Activated CD8-positive, alpha-beta memory T cell treated with anti-CD3 and anti-CD28 coated beads for 24 hours (primary cell): ENCODE results near the gene HSBP1L1.
A peak's percentile ranks its signal among the peaks of the same experiment; 100 is the strongest.

ENCODE experiments used
- DNase-seq: peaks from one replicate; pipeline ENCODE4 v3.0.0-alpha.2; 2020

The HSBP1L1 gene

DNA sequence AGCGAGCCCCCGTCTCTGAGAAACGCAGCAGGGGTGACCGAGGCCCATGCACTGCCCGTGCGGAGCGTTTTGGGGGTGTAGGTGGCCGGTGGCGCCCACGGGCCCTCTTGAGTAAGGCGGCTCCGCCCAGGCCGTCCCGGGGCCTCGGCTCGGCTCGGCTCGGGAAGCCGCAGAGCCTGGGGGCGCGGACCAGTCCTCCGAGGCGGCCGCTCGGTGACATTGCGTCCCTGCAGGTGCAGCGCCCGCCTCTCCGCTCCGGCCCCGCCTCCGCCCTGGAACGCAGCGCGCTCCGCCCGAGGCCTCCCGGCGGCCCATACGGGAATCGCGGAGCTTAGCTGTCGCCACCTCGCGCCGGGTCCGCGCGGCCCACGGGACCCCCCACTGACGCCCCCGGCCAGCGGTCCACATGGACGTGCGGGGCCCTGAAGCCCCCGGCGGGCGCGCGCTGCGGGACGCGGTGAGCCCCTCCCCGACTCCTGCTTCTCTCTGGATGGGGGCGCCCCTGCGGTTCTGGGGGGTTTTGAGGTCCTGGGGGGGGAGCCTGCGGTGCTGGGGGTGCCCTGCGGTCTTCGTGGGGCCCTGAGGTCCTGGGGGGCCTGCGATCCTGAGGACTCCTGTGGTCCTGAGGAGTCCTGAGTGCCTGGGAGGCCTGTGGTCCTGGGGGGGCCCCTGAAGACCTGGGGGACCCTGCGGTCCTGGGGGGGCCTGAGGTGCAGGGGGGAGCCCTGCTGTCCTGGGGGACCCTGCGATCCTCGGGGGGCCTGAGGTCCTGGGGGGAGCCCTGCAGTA, at the start of gene HSBP1L1:
HSBP1L1 (plus strand) TSS at position 314 of the 789 bp plus-strand sequence; CDS start at position 407, 93 bp downstream.
- DNase-seq = peak; percentile 82

DNA sequence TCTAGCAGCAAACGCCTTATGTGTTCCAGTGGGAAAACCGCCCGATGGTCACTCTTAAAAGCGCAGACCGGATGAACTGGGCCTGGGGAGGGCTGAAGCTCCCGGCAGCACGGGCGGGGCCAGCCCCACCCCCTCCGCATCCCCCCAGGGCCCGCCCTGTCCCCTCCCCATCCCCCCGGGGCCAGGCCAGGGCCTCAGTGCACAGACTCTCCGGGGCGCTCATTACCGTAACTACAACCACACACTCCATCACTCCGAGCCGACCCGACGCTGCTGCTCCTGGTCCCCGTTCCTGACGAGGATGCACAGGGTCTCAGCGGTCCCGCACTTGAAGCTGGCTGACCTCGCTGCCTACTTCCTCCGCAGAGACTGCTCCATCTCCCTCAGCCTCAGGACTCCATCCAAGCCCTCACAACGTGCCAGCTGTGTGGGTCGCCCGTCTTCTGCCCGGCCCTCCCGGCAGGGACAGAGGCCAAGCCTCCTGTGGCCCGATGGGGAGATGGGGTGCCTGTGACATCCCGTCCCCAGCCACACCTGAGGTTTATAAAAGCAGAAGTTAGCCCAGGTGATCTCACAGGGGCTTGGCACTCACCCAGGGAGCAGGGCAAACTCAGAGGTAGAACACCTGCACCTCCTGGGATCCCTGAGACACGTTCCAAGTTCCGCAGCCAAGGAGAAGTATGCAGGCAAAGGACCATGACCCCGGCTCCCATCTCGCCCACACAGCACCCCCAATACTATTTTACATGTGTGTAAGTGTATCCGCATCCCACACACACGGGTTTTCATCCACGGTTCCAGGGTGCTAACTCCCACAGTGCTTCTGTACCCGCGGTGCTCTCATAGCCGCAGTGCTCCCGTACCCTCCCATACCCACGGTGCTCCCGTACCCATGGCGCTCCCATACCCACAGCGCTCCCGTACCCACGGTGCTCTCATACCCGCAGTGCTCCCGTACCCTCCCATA, 49.0 kb upstream of the HSBP1L1 start:
- peak; percentile 46 for DNase-seq

DNA sequence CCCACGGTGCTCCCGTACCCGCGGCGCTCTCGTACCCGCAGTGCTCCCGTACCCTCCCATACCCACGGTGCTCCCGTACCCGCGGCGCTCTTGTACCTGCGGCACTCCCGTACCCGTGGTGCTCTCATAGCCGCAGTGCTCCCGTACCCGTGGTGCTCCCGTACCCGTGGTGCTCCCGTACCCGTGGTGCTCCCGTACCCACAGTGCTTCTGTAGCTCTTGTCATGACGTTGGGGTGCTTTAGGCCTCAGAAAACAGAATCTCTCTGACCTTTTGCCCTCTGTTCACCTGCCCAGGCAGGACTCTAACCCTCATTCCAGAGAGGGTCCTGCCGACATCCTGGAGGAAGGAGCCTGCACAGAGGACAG, 48.3 kb upstream of the HSBP1L1 start:
- DNase-seq = no peak

DNA sequence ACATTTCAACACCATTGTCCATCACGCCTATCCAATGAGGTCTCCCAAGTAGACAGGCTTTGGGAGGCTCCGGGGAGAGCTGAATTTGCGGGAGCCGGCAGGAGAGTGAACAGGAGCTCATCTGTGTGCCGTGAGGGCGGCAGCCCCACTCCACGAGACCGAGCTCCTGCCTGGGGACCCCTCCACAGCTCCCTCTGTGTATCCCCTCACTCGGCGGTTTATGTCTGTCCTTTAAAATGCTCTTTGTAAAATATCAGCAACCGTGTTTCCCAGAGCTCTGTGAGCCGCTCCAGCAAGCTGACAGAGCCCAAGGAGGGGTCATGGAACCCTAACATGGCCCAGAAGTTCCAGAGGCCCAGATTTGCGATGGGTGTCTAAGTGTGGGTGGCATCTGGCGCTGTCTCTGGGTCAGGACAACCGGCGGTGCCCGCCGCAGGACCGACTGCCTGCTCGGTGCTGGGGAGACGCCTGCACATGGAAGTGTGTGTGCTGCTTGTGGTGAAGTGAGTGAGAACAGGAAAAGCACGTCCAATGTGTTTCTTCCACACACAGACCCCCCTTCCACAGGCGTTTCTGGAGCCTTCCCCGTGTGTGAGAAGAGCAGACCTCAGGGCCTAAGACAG, 47.8 kb upstream of the HSBP1L1 start:
- DNase-seq = no peak

DNA sequence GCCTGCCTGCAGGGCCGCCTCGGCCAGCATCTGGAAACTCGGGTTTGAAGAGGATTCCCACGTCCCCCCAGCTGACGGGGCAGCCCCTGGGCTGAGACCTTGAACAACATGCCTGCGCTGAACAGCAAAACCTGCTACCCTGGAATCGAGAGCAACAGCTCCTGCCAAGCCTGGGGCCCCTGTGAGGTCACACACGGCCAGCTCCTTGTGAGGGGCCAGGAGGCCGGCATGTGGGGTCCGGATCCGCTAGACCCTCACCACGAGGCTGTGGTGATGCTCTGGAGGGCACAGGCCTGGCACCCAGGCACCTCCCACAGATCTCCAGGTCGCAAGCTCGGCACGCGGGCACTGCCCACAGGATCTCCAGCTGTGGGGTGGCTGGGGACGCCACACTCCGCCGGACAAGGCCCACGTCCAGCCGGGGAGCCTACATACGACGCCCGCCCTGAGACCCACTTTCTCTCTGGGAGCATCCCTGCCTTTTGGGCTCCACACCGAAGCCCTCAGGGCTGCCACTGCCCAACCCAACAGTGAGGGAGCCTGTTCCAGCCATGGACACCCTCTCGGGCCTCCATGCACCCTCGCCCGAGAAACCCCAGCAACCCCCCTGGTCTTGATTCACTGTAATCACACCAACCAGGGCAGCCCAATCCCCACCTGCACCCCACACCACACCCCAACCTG, 47.1 kb upstream of the HSBP1L1 start:
- DNase-seq = peak; percentile 47

DNA sequence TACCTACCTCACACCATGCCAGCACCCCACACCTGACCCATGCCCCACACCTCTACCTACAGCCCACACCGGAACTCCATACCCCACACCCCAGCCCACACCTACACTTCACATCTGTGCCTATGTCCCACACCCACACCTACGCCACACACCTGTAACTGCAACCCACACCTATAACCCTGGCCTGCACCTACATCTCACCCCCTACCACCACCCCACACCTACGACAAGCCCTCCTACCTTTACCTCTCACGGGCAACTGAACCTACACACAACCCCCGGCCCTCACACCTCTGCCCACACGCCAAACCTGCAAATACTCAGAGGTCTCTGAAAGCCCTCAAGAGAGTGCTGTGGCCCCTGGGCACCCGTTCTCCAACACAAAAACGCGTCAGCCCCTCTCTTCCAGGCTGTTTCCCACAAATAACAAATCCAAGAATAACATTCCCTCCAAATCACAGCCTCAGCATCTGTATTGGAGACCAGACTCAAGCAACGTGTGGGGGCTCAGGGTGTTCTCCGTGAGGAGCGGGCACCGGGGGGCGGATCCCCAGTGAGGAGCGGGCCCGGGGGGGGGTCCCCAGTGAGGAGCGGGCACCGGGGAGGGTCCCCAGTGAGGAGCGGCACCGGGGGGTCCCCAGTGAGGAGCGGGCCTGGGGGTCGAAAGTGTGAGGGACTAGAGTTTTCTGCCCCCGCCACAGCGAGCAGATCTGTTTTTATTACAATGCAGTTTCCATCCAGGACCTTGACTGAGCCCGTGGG, 46.4 kb upstream of the HSBP1L1 start:
- no peak for DNase-seq

DNA sequence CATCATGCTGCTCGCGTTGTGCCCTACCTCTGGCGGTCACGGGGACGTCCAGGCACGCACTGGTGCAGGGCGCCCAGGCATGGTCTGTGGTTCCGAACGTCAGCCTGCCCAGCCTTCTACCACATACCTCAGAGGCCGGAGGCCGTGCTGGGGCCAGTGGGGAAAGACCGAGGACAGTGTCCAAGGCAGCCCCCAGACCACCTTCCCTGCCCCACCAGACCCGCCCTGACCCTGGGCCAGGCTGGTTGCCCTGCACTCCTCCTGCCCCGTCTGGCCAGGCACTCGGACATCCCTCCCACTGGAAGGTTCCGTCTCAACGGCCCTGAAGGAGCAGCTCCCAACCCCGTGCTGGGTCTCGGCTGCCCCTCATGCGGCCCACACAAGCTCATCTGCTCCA, 45.8 kb upstream of the HSBP1L1 start:
- no peak for DNase-seq

DNA sequence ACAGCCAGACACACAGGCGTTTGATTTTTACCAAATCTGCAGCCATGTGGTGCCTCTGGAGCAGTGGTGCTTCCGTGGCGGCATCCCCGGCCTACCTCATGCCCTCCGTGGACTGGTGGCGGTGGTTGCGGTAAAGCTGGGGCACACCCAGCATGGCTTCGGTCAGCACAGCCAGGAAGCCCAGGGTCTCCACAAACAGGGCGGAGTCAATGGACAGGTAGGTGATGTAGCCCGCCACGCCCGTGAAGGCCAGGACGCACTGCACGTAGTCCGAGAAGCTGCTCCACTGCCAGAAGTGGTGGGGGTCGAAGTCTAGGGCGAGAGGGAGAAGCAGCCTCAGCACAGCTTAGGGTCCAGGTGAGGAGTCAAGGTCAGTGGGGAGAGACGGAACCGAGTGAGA, 45.4 kb upstream of the HSBP1L1 start:
- DNase-seq = peak; percentile 47

DNA sequence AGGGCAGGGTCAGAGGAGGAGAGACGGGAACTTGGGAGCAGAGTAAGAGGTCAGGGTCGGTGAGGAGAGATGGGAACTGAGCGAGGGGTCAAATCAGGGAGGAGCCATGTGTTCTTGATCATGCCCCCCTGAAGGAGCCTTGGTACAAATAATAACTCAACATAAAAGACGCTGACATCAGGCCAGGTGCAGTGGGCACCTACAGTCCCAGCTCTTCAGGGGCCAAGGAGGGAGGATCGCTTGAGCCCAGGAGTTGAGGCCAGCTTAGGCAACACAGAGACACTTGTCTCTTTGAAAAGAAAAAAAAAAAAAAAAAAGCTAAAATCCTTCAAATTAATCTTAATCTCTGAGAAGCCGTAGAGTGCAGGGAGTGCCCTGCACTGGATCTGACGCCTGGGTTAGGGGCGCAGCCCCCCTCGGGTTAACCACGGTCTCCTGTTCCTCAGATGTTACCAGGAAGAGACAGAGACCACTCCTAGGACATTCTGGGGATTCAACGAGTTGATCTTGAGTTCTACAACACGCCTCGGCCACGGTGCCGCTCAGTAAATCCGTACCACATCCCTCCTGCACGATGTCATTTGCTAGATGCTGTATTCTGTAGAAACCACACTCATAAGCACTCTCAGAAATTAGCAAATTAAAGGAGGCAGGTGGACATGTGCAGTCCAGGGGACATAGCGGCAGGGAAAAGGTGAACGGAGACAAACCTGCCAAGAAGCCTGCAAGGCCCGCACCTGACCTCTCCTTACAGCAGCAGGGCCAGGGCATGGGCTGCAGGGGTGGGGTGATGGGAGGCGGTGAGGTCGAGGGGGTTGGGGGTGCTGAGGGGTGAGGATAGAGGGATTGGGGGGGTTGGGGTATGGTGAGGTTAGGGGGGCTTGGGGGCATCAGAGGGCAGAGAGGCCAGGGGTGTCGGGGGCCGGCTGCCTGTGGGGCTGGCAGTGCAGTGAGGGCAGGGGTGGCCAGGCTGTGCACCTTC, 42.2 kb upstream of the HSBP1L1 start:
- DNase-seq = peak; percentile 48

DNA sequence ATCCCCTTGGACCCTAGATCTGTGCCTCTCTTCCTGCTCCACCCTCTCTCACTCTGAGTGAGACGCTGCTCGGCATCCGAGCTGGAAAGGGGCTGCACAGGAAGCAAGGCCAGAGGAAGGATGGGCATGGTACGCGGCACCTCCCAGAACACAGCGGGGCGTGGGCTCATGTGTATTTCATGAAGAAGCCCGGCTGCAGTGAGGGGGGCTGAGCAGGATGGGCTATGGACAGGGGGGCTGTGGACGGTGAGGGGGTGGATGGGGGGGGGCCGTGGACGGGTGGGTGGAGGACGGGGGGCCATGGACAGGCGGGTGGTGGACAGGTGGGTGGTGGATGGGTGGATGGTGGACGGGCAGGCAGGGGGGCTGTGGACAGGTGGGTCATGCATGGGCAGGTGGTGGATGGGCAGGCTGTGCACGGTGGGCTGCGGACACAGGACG, 41.5 kb upstream of the HSBP1L1 start:
- DNase-seq = no peak

DNA sequence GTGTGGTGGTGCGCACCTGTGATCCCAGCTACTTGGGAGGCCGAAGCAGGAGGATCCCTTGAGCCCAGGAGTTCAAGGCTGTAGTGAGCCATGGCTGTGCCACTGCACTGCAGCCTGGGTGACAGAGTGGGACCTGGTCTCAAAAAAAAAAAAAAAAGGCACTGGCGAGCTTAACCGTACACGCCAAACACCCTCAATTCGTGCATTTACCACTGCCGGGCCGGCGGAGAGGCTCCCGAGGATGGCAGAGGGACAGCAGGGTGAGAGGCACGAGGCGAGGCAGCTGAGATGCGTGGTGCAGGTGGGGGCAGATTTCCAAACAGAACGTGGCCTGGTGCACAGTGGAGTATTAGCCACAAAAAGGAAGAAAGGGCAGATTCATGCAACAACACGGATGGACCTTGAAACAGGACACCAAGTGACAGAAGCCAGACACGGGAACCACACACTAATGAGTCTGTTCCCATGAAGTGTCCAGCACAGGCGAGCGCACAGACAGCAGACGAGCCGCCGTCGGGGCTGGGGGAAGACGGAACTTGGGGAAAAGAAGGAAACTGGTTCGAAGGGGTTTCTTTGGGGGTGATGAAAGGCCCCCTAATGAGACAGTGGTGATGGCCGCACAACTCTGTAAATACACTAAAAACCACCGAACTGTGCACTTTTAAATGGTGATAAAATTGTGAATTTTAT, 40.4 kb upstream of the HSBP1L1 start:
- peak; percentile 46 for DNase-seq

DNA sequence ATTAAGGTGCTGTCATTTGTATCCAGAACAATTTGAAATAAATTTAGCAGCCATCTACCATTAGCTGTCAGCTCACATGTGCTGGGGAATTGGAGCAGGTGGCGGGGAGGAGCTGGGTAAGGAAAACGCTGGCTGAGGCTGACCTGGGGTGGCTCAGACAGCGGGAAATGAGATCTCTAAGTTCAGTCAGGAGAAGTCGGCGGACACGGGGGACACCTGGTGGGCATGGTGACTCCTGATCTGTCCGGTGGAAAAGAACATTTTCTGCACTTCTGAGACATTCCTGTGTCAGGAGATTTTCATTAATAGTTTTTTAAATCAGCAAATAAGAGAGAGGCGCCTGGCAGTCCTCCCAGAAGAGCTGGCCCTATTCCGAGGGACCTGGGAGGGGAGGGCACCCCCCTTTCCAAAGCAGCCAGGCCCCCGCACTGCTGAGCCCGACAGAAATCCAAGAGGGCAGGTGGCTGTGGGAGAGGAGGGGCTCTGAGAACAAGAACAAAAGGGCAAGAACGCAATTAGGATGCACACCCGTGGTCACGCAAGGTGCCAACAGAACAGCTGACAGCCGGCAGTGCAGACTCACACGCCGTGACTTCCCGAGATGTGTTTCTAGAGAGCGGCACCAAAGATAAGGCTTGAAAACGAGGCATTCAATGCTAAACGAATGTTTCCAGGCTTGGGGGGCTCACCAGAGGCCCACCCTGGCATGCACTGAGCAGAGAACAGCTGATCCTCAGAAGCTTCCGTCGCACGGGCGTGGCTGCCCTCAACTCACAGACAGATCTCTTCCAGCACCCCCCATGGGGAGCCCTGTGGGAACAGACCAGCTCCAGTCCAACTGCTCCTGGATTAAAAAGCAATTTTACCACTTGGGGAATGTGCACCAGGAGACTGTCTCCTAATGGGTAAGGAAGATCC, 39.4 kb upstream of the HSBP1L1 start:
- DNase-seq = peak; percentile 35

DNA sequence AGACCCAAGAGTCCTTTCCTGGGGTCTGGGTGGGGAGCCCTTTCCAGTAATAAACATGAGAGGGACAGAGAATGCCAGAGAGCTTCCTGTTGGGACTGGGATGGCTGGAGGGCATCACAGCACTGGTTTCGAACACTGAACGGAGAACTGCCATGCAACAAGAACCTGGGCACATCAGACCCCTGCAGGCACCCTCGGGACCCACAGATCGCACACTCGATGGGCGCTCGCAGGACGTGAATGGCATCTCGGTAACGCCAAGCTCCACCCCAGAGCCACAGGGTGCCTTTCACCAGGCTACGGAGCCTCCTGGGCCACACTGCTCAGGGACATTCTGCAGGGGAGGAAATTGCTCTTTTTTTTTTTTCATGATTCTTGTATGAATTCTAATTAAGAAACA, 38.1 kb upstream of the HSBP1L1 start:
- DNase-seq = no peak

DNA sequence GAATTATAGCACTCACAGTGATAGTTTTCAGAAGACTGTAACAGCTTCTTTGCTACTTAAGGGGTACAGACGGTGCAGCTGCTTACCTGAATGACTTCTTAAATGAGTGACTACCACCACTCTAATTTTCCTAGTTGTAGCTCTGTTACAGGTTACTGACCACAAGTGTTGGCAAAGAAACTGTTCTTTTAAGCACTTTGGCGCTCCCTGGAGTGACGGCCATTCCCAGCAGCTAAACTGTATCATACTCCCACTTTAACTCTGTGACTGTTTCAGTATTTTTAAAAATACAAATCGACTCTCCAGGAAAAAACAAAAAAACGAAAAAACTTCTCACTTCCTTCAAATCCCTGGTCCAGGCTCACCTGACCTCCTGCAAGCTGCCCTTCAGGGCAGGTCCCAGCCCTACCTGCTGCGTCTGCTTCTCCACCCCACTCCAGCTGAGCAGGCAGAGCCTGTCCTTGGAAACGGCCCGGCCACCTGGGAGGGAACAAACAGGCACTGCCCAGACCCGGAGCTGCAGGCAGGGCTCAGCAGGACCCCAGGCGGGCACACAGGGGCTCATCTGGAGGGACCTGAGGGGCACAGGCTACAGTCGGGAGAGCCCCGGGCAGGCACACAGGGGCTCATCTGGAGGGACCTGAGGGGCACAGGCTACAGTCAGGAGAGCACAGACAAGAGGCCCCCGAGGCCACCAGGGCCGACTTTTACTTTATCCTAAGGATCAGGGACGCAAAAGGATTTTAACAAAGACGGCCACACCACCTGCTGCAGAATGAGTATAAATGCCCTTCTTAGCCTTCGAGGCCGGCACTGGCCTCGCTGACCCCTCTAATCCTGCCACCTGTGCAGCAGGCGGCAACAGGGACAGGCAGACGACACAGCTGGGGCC, 37.5 kb upstream of the HSBP1L1 start:
- no peak for DNase-seq

DNA sequence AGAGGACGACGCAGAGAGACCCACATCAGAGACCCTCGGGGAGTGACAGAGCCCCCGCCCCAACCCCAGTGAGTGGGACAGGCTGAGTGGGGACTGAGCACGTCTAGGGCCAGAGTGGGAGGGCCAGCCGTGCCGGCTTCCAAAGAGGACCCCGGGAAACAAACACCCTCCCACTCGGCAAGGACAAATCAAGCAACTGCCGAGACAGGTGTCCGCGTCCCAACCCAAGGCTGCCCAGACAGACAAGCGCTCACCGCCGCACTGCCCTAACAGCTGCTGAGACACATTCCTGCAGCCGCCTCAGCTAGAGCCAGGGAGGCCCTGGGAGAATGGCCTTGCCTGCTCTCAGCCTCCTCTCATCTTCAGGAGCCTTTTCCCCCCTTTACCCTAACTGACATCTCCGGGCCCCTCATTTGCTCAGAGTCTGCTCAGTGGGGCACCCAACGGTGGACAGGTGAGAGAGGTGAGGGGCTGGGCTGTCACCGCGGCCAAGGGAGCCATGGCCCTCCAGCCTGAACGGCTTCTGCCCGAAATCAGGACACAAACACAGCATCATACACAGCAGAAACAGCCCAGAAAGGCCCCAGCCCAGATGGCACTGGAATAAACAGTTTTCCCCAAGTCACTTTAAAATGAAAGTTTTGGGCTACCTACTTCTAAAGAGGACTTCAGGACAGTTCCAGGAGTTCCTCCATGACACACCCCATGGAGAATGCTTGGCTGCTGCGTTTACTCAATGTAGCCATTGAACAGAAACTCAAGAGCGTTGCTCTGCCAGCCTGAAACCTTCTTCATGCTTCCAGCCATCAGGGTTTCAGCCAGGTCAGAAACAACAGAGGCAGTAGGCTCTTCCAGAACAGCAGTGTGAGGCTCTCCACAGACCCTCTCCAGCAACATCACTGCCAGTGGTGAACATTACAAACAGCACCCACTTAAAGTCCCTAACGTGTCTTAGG, 36.6 kb upstream of the HSBP1L1 start:
- peak; percentile 46 for DNase-seq

DNA sequence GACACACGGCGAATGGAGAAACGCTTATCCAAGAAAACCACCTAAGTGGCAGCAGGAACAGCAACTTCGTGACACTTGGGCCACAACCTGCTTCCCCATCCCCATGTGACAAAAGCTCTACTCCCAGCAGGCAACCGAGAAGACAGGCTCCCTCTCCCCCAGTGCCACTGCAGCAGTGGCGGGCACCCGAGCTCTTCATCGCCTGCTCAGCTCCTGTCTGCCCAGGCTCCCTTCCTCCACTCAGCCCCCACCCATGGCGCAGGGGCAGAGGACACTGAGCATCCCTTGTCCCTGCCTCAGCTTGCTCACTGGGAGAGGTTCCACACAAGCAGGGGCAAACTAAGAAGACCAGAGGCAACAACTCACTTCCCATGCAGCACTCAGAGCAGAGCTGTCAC, 35.9 kb upstream of the HSBP1L1 start:
- peak; percentile 42 for DNase-seq
